IPS-20b (cell line): ENCODE data around the gene EID3.
"Not testable (repeated sequence)": the region's sequence is repeated elsewhere in the genome, so short reads cannot be mapped to it uniquely, and the experiment has no call there.

Experiments used
- H3K27ac ChIP-seq: one replicate; pipeline ENCODE4 v1.5.1; 2013; ENCODE audit warnings: low read length
- H3K27me3 ChIP-seq: 2 replicates; pipeline ENCODE4 v1.6.1; 2013; ENCODE audit warnings: mild to moderate bottlenecking, low read length, inconsistent platforms; ENCODE audit not compliant: insufficient read depth
- H3K36me3 ChIP-seq: 2 replicates; pipeline ENCODE4 v1.6.1; 2013; ENCODE audit warnings: low read depth, mild to moderate bottlenecking, inconsistent platforms, low read length, moderate library complexity; ENCODE audit not compliant: insufficient read depth
- H3K4me1 ChIP-seq: 2 replicates; pipeline ENCODE4 v1.6.1; 2013; ENCODE audit warnings: mild to moderate bottlenecking, control low read depth, inconsistent platforms, low read length, moderate library complexity; ENCODE audit not compliant: insufficient read depth
- H3K4me3 ChIP-seq: 2 replicates; pipeline ENCODE4 v1.5.1; 2013; ENCODE audit warnings: mild to moderate bottlenecking, low read length, inconsistent platforms
- H3K9ac ChIP-seq: 2 replicates; pipeline ENCODE4 v1.6.1; 2013; ENCODE audit warnings: low read depth, mild to moderate bottlenecking, inconsistent platforms, low read length, moderate library complexity
- H3K9me3 ChIP-seq: 2 replicates; pipeline ENCODE4 v1.6.1; 2013; ENCODE audit warnings: mild to moderate bottlenecking, low read depth, low read length, inconsistent platforms; ENCODE audit not compliant: insufficient read depth

EID3 gene

DNA sequence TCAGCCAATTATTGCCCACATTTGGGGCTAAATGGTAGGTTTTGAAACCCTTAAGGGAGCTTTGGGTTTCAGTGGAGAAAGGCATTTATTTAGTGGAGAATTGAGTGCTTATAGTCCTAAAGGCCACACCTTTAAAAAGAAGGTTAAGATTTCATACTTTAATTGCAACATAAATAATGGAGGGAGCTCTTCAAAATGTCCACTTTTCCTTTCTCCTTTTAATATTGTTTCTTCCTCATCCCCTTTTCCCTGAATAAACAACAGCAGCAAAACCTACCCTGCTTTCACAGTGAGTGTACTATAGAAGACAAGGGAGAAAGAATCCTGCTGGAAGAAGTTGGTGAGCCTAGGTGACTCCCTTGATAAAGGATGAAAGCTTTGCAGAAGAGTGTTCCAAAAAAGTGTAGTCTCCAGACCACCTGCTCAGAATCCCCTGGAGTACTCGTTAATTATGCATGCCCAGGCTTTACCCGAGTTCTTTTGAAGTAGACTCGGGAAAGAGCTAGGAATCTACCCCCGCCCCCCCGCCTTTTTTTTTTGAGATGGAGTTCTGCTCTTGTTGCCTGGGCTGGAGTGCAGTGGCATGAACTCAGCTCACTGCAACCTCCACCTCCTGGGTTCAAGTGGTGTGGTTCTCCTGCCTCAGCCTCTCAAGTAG lies 11.5 kb upstream of the EID3 start:
- Histone ChIP-seq H3K4me3 (0 out of 2 replicates have a peak overlapping the region, but pooled peaks have one; percentile 31), H3K27ac (no peak overlapping the region), H3K27me3 (no peaks in the 10 kb centered on the region), H3K36me3 (peaks cover 48% of the 10 kb centered on the region), H3K9ac (no peak overlapping the region), H3K4me1 (peaks cover 12% of the 10 kb centered on the region), H3K9me3 (no peaks in the 10 kb centered on the region)

DNA sequence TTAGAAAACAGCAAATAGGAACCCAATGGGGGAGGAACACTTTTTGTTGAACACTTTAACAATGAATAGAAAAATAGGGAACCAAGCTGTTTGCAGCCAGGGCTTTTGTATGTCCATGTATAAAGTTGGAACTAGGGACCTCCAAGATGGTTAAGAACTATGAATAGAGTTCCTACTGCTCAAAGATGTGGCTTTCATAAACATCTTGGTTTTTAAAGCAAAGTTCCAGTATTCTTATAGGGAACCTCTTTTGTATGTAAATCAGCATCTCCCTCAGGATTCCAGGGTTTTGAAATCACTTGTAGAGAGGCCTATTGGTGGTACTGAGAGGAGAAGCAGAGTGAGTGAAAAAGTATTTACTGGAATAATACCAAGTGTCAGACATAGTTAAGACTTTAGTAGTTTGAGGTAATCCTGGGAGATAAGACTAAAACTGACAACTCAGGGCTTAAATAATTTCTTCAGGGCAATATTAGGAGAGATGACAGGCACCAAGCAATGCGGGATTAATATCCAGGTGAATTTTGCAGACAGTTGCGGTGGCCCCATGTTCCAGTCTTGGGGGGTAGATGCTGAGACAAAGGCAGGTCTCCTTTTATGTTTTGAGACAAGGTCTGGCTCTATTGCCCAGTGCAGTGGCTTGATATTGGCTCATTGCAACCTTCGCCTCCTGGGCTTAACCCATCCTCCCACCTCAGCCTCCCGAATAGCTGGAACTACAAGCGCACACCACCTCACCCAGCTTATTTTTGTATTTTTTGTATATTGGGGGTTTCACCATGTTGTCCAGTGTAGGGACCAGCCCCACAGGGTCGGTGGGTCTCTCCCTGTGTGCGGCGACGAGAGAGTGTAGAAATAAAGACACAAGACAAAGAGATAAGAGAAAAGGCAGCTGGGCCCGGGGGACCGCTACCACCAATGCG lies 10.4 kb upstream of the EID3 start:
- no peak overlapping the region for H3K27ac ChIP-seq
- H3K36me3 ChIP-seq = peaks cover 54% of the 10 kb centered on the region
- H3K4me1 ChIP-seq = peaks cover 12% of the 10 kb centered on the region
- no peak overlapping the region for H3K9ac ChIP-seq
- no peak overlapping the region for H3K4me3 ChIP-seq
- no peaks in the 10 kb centered on the region for H3K27me3 ChIP-seq
- no peaks in the 10 kb centered on the region for H3K9me3 ChIP-seq

DNA sequence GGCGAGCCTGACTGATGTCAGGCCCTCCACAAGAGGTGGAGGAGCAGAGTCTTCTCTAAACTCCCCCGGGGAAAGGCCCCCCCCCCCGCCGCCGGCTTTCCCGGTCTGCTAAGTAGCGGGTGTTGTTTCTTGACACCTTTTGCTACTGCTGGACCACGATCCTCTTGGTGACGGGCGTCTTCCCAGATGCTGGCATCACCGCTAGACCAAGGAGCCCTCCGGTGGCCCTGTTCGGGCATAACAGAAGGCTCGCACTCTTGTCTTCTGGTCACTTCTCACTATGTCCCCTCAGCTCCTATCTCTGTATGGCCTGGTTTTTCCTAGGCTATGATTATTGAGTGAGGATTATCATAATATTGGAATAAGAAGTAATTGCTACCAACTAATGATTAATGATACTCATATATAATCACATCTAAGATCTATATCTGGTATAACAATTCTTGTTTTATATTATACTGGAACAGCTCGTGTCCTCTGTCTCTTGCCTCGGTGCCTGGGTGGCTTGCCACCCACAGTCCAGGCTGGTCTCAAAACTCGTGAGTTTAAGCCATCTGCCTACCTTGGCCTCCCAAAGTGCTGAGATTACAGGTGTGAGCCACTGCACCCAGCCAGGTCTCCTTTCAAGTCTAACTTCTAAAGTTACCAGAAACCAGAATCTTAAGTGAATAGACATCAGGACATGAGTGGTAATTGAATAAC lies 9.2 kb upstream of the EID3 start:
- peaks cover 65% of the 10 kb centered on the region for H3K36me3 ChIP-seq
- H3K4me3 ChIP-seq, H3K9me3 ChIP-seq, H3K9ac ChIP-seq, H3K27me3 ChIP-seq, H3K27ac ChIP-seq: not testable (repeated sequence)
- H3K4me1 ChIP-seq = peaks cover 12% of the 10 kb centered on the region

- H3K4me1 ChIP-seq = peaks cover 12% of the 10 kb centered on the region
Measured at GRCh38 chr12:104294927-104295668, 8.4 kb upstream of the EID3 start.

GRCh38 chr12:104295954-104296353 lies 7.6 kb upstream of the EID3 start:
- Histone ChIP-seq H3K4me3 (no peak overlapping the region), H3K9me3 (no peaks in the 10 kb centered on the region), H3K4me1 (peaks cover 12% of the 10 kb centered on the region), H3K27ac (no peak overlapping the region), H3K9ac (no peak overlapping the region), H3K27me3 (no peaks in the 10 kb centered on the region), H3K36me3 (peaks cover 74% of the 10 kb centered on the region)

More at GRCh38 chr12:104294927-104295668, 8.4 kb upstream of the EID3 start:
- no peak overlapping the region; the same call in 1 of the 2 replicates for H3K9ac ChIP-seq
- peaks cover 72% of the 10 kb centered on the region for H3K36me3 ChIP-seq
- no peaks in the 10 kb centered on the region for H3K27me3 ChIP-seq
- H3K9me3 ChIP-seq = no peaks in the 10 kb centered on the region
- no peak overlapping the region for H3K4me3 ChIP-seq
- H3K27ac ChIP-seq = no peak overlapping the region

GRCh38 chr12:104296718-104297117 lies 6.8 kb upstream of the EID3 start:
- Histone ChIP-seq H3K4me1 (peaks cover 10% of the 10 kb centered on the region), H3K4me3 (no peak overlapping the region), H3K9me3 (no peaks in the 10 kb centered on the region), H3K27me3 (no peaks in the 10 kb centered on the region), H3K27ac (no peak overlapping the region), H3K9ac (no peak overlapping the region), H3K36me3 (peaks cover 70% of the 10 kb centered on the region)

- H3K36me3 ChIP-seq = peaks cover 64% of the 10 kb centered on the region
- no peaks in the 10 kb centered on the region for H3K27me3 ChIP-seq
- H3K4me1 ChIP-seq = peaks cover 8% of the 10 kb centered on the region; the same call in 1 of the 2 replicates
- H3K9me3 ChIP-seq = no peaks in the 10 kb centered on the region
- no peak overlapping the region for H3K4me3 ChIP-seq
- no peak overlapping the region for H3K9ac ChIP-seq
- no peak overlapping the region for H3K27ac ChIP-seq
Measured at GRCh38 chr12:104297477-104298113, 5.9 kb upstream of the EID3 start.

- peaks cover 9% of the 10 kb centered on the region; the same call in 1 of the 2 replicates for H3K4me1 ChIP-seq
- no peak overlapping the region for H3K9ac ChIP-seq
- H3K27me3 ChIP-seq = no peaks in the 10 kb centered on the region
- no peaks in the 10 kb centered on the region for H3K9me3 ChIP-seq
- H3K36me3 ChIP-seq = peaks cover 59% of the 10 kb centered on the region
- H3K4me3 ChIP-seq = no peak overlapping the region
- no peak overlapping the region for H3K27ac ChIP-seq
Measured at GRCh38 chr12:104299842-104300481, 3.6 kb upstream of the EID3 start.

DNA sequence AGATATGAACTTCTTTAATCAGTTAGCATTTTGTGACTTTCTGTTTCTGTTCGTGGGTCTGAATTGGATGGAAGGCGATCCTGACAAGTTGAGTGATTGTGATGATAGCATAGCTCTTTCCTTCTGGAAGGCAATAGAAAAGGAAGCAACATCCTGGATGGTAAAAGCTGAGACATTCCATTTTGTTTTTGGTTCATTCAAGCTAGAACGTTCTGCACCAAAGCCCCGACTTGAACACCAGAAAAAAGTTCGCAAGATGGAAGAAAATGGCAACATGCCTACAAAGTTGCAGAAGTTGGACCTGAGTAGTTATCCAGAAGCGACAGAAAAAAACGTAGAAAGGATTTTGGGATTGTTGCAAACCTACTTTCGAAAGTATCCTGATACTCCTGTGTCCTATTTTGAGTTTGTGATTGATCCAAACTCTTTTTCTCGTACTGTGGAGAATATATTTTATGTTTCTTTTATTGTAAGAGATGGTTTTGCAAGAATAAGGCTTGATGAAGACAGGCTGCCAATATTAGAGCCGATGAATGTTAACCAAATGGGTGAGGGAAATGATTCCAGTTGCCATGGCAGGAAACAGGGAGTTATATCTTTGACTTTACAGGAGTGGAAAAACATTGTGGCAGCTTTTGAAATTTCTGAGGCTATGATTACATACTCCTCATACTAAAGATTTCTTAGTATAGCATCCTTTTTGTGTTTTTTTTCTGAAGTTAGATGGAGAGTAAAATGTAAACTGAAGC lies 896 bp downstream of the EID3 start:
- H3K9me3 ChIP-seq = no peaks in the 10 kb centered on the region
- H3K9ac ChIP-seq = peak overlapping the region; percentile 35; the same call in 1 of the 2 replicates
- H3K36me3 ChIP-seq = peaks cover 36% of the 10 kb centered on the region
- H3K27me3 ChIP-seq = no peaks in the 10 kb centered on the region
- H3K4me1 ChIP-seq = peaks cover 9% of the 10 kb centered on the region; the same call in 1 of the 2 replicates
- no peak overlapping the region for H3K27ac ChIP-seq
- peak overlapping the region; percentile 52; the same call in 1 of the 2 replicates for H3K4me3 ChIP-seq

GRCh38 chr12:104305349-104305748 lies 1.8 kb downstream of the EID3 start:
- no peaks in the 10 kb centered on the region for H3K9me3 ChIP-seq
- H3K4me3 ChIP-seq = no peak overlapping the region
- no peaks in the 10 kb centered on the region for H3K27me3 ChIP-seq
- peaks cover 9% of the 10 kb centered on the region; the same call in 1 of the 2 replicates for H3K4me1 ChIP-seq
- no peak overlapping the region for H3K27ac ChIP-seq
- peaks cover 28% of the 10 kb centered on the region for H3K36me3 ChIP-seq
- no peak overlapping the region for H3K9ac ChIP-seq
